ENCODE measurements around the gene C6orf15.

DNA sequence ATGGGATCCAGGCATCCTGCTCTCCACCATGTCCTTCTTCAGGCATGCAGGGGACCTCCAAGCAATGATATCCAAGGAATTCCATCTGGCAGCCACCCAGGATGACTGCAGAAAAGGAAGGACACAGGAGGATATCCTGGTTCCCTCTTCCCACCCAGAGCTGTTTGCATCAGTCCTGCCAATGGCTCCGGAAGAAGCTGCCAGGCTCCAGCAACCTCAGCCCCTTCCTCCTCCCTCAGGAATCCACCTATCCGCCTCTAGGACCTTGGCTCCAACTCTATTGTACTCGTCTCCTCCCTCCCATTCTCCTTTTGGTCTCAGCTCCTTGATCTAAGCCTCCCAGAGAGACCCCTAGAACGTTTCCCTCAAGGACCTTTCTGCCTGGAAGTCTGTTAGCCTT is 27.2 kb upstream of the C6orf15 start:
- TF ChIP-seq CTCF (IDR thresholded peaks at IDR 0.05): no peak
- TF ChIP-seq POLR2A (IDR thresholded peaks at IDR 0.05): no peak

All from esophagus squamous epithelium (tissue), 4 donors.